ENCODE data around the gene KL. TPM values are rescaled to one million over a fixed set of nuclear protein-coding genes. Genes with fewer than 3 reads are reported as not detected.

KL gene
- total RNA-seq, 1 donor from 2014 or later, result not detected

- Mint-ChIP-seq H3K27ac (no peak overlapping the region), H3K36me3 (peaks cover 2% of the 10 kb centered on the region), H3K27me3 (ENCODE audit: insufficient read depth, low read depth) (peaks cover 27% of the 10 kb centered on the region), H3K4me1 (peaks cover 11% of the 10 kb centered on the region), H3K9me3 (peaks cover 25% of the 10 kb centered on the region), H3K4me3 (no peak overlapping the region)
- Histone ChIP-seq H3K36me3 (no peaks in the 10 kb centered on the region), H3K79me2 (ENCODE audit: low read depth) (no peaks in the 10 kb centered on the region), H3F3A (ENCODE audit: low read depth) (peaks cover 14% of the 10 kb centered on the region), H3K9ac (no peak overlapping the region), H4K20me1 (ENCODE audit: low read depth) (no peaks in the 10 kb centered on the region), H3K4me3 (no peak overlapping the region), H3K4me2 (no peak overlapping the region), H3K27me3 (peaks cover 65% of the 10 kb centered on the region), H3K9me3 (ENCODE audit: low read depth) (no peaks in the 10 kb centered on the region), H3K27ac (no peak overlapping the region), H2AFZ (replicated peaks) (no peak overlapping the region), H3K4me1 (peaks cover 4% of the 10 kb centered on the region)
- no peak for TF ChIP-seq EZH2 (IDR thresholded peaks at IDR 0.05)
- no peak for TF ChIP-seq EZH2phosphoT487 (IDR thresholded peaks at IDR 0.05)
- TF ChIP-seq CTCF (IDR thresholded peaks at IDR 0.05), result no peak
- no peak for DNase-seq (ENCODE audit: low spot score)
Measured at GRCh38 chr13:33014291-33014690, 1.9 kb upstream of the KL start.

DNA sequence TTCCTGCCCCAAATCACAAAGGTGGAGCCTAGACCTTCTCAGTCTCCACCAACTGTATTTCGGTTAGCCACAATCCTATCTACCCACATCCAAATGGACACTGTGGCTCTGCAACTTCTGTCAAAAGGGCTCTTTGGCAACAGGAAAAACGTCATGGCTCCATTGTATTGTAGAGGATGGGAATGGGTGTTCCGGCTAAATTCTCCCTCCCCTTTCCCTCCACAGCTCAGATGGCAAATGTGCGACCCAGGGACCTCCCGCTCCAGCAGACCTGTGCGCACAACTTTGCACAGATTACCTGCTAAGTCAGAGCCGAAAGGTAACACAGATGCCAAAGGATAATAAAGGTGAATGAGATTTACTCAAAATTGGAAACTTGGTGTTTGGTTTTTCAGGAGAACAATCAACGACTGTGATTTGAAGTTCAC lies 968 bp upstream of the KL start:
- Histone ChIP-seq H3K9me3 (ENCODE audit: low read depth) (no peaks in the 10 kb centered on the region), H3K79me2 (ENCODE audit: low read depth) (no peaks in the 10 kb centered on the region), H4K20me1 (ENCODE audit: low read depth) (no peaks in the 10 kb centered on the region), H3K27ac (no peak overlapping the region), H3K9ac (no peak overlapping the region), H3F3A (ENCODE audit: low read depth) (peaks cover 14% of the 10 kb centered on the region), H3K4me2 (peak overlapping the region; percentile 75), H3K27me3 (peaks cover 75% of the 10 kb centered on the region), H2AFZ (replicated peaks) (no peak overlapping the region), H3K36me3 (no peaks in the 10 kb centered on the region), H3K4me1 (peaks cover 4% of the 10 kb centered on the region), H3K4me3 (no peak overlapping the region)
- no peaks in the 10 kb centered on the region for H3K36me3 Mint-ChIP-seq
- H3K4me3 Mint-ChIP-seq, result peak overlapping the region; percentile 70
- no peak overlapping the region for H3K27ac Mint-ChIP-seq
- peaks cover 19% of the 10 kb centered on the region for H3K9me3 Mint-ChIP-seq
- TF ChIP-seq EZH2 (IDR thresholded peaks at IDR 0.05) (peak; percentile 71), EZH2phosphoT487 (IDR thresholded peaks at IDR 0.05) (peak; percentile 72), CTCF (IDR thresholded peaks at IDR 0.05) (no peak)
- H3K4me1 Mint-ChIP-seq, result peaks cover 11% of the 10 kb centered on the region
- peaks cover 27% of the 10 kb centered on the region for H3K27me3 Mint-ChIP-seq (ENCODE audit: insufficient read depth, low read depth)
- DNase-seq (ENCODE audit: low spot score), result no peak

- H3K36me3 Mint-ChIP-seq, result no peaks in the 10 kb centered on the region
- Histone ChIP-seq H4K20me1 (ENCODE audit: low read depth) (no peaks in the 10 kb centered on the region), H3K27me3 (peaks cover 81% of the 10 kb centered on the region), H3K79me2 (ENCODE audit: low read depth) (no peaks in the 10 kb centered on the region), H3K4me3 (peak overlapping the region; percentile 39), H3K4me1 (peaks cover 4% of the 10 kb centered on the region), H3K9ac (no peak overlapping the region), H3K9me3 (ENCODE audit: low read depth) (no peaks in the 10 kb centered on the region), H3F3A (ENCODE audit: low read depth) (peaks cover 14% of the 10 kb centered on the region), H3K27ac (no peak overlapping the region), H3K4me2 (peak overlapping the region; percentile 75), H3K36me3 (no peaks in the 10 kb centered on the region), H2AFZ (replicated peaks) (peak overlapping the region; percentile 65)
- H3K9me3 Mint-ChIP-seq, result peaks cover 14% of the 10 kb centered on the region
- peaks cover 11% of the 10 kb centered on the region for H3K4me1 Mint-ChIP-seq
- TF ChIP-seq CTCF (IDR thresholded peaks at IDR 0.05), result no peak
- TF ChIP-seq EZH2 (IDR thresholded peaks at IDR 0.05), result peak; percentile 89
- peak; percentile 75 for TF ChIP-seq EZH2phosphoT487 (IDR thresholded peaks at IDR 0.05)
- H3K27ac Mint-ChIP-seq, result no peak overlapping the region
- H3K4me3 Mint-ChIP-seq, result peak overlapping the region; percentile 70
- H3K27me3 Mint-ChIP-seq (ENCODE audit: insufficient read depth, low read depth), result peaks cover 32% of the 10 kb centered on the region
- DNase-seq (ENCODE audit: low spot score), result peak; percentile 45
Measured at GRCh38 chr13:33015791-33016323, 366 bp upstream of the KL start.
